ENCODE measurements around the gene CRHR2. TPM values are rescaled to one million over a fixed set of nuclear protein-coding genes. Genes with fewer than 3 reads are reported as not detected.

The CRHR2 gene
- total RNA-seq, 4 donors from 2014 or later = 0.39 to 0.45 TPM; not detected in 2

DNA sequence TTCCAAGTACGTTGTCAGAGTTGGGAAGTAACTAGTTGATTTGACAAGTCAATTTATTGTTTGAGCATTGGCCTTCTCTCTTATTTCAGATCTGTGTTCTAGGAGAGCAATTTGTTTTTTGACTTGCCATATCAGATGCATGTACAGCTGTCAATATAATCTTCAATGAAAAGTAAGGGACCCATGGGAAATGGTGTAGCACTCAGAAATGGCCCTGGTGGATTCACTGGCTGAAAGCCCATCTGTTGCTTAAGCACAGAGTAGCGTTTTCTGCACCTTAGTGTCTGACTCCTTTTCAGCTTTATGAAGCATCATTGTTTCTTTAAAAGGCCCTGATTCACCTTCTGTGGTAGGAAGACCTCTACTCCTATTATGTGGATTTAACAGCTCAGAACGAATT is 77.4 kb downstream of the CRHR2 start:
- H3K36me3 ChIP-seq = peaks cover 48 to 67% of the 10 kb centered on the region in 2 donors
- no peak overlapping the region for H3K27ac ChIP-seq
- TF ChIP-seq, protein P1, sequence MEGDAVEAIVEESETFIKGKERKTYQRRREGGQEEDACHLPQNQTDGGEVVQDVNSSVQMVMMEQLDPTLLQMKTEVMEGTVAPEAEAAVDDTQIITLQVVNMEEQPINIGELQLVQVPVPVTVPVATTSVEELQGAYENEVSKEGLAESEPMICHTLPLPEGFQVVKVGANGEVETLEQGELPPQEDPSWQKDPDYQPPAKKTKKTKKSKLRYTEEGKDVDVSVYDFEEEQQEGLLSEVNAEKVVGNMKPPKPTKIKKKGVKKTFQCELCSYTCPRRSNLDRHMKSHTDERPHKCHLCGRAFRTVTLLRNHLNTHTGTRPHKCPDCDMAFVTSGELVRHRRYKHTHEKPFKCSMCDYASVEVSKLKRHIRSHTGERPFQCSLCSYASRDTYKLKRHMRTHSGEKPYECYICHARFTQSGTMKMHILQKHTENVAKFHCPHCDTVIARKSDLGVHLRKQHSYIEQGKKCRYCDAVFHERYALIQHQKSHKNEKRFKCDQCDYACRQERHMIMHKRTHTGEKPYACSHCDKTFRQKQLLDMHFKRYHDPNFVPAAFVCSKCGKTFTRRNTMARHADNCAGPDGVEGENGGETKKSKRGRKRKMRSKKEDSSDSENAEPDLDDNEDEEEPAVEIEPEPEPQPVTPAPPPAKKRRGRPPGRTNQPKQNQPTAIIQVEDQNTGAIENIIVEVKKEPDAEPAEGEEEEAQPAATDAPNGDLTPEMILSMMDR (IDR thresholded peaks at IDR 0.05) = no peak
- TF ChIP-seq POLR2A (IDR thresholded peaks at IDR 0.05) = no peak
- H3K4me3 ChIP-seq (replicated peaks in 1 of 3) = no peak overlapping the region
- 89 to 94% methylated on average over 3 of the region's 3 CpGs for WGBS, 2 donors
- intact Hi-C loops (cut with DNase I) = no loop called here
- no peaks in the 10 kb centered on the region for H3K4me1 ChIP-seq
- no peak for DNase-seq
- no peaks in the 10 kb centered on the region for H3K9me3 ChIP-seq
- no peaks in the 10 kb centered on the region for H3K27me3 ChIP-seq

Other genes starting within 250 kb of the CRHR2 start
- 10 to 100 TPM; 15.6 to 50.4 (median 26.7) TPM for gene NOD1, start 203.7 kb downstream of the CRHR2 start, total RNA-seq
- 10 to 100 TPM; 24.1 to 47.0 (median 30.1) TPM for gene GGCT, start 177.6 kb downstream of the CRHR2 start, total RNA-seq
- gene GARS1, start 87.6 kb downstream of the CRHR2 start, total RNA-seq = 10 to 100 TPM; 59.7 to 79.2 (median 72.9) TPM
- gene INMT, start 69.7 kb upstream of the CRHR2 start, total RNA-seq = 10 to 100 TPM; 19.9 to 47.3 (median 30.1) TPM
- 10 to 100 TPM; 17.9 to 33.2 (median 29.7) TPM for gene MINDY4, start 89.0 kb upstream of the CRHR2 start, total RNA-seq
- 100 to 1,000 TPM in 2 of 4 donors, 10 to 100 TPM in 2; 48.7 to 231 (median 134) TPM for gene AQP1, start 229.4 kb upstream of the CRHR2 start, total RNA-seq